Measurements from ENCODE around the gene EEFSEC.

EEFSEC gene

DNA sequence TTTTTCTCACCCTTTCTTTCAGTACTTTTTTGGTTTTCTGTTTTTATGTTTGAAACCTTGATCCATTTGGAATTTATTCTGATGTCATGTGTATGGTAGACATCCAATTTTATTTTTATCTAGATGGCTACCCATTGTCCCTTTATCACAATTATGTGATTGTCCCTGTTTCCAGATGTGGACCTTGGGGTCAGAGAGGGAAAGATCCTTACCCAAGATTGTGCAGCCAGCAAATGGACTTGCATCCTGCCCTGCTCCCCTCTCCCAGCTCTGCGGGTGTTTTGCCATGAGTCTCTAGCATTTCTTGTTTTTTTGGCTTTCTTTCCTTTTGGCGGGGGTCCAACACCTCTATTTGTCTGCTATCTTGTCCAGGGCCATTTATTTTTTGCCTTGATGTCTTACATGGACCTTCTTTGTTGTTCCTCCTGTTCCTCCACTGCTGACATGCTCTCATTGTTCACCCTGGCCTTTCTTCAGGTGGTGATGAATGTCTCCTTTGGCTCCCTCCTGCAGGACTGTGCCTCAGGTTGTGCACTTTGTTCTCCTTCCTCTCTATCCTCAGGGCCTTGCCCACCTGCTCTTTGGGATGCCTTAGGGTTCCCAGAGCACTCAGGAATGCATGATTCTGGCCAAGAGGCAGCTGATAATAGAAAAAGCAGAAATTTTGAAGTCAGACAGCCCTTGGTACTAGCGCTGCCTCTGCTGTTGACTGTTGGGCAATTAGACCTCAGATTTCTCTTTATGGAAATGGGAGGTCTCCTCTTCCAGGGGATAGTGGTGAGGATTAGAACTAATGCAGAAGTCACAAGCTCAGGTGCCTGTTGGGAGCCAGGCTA, 84.3 kb downstream of the EEFSEC start:
- no peak overlapping the region for H3K4me3 ChIP-seq (ENCODE audit: low read length)

DNA sequence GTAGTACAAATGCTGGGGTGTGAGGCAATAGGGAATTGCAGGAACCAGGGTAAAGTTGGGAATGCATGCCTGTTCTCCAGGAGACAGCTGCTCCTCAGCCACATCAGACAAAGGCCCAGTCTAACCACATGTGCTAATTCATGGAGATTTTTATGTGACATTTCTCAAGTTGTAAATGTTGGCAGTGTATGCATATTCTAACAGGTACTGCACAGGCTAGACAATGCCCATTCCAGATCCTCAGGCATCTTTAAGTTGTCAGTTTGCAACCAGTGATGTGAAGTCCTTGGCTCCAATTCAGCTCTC, 84.9 kb downstream of the EEFSEC start:
- H3K27me3 ChIP-seq (ENCODE audit: insufficient read depth, low read length, poor library complexity) = no peaks in the 10 kb centered on the region
- H3K4ac ChIP-seq (ENCODE audit: low read depth, low read length) = no peak overlapping the region
- no peak overlapping the region for H2BK5ac ChIP-seq (ENCODE audit: low read length)
- H4K5ac ChIP-seq (ENCODE audit: low read length) = no peak overlapping the region
- H4K8ac ChIP-seq (ENCODE audit: low read depth, low read length) = no peak overlapping the region
- DNase-seq = no peak
- no peaks in the 10 kb centered on the region for H3K79me1 ChIP-seq (ENCODE audit: low read length)
- no peak overlapping the region for H2AK5ac ChIP-seq (ENCODE audit: low read length)
- no peak overlapping the region for H3K4me2 ChIP-seq (ENCODE audit: low read length)
- H3K36me3 ChIP-seq (ENCODE audit: control insufficient read depth, insufficient read depth, low read length) = no peaks in the 10 kb centered on the region
- H3K4me3 ChIP-seq (ENCODE audit: low read length) = no peak overlapping the region
- H2BK120ac ChIP-seq (ENCODE audit: low read depth, low read length) = no peak overlapping the region
- no peaks in the 10 kb centered on the region for H3K79me2 ChIP-seq (ENCODE audit: control insufficient read depth, insufficient read depth, low read length)
- H3K56ac ChIP-seq (ENCODE audit: low read length) = no peak overlapping the region
- no peaks in the 10 kb centered on the region for H3K4me1 ChIP-seq (ENCODE audit: control insufficient read depth, low read depth, low read length)
- no peak overlapping the region for H2BK15ac ChIP-seq (replicated peaks; ENCODE audit: low read depth)
- H3K18ac ChIP-seq (ENCODE audit: low read length) = no peak overlapping the region
- H3K27ac ChIP-seq (ENCODE audit: low read depth, low read length) = no peak overlapping the region
- no peak overlapping the region for H3K23ac ChIP-seq (ENCODE audit: low read length)
- H3K9ac ChIP-seq (ENCODE audit: low read length) = no peak overlapping the region

More for the DNA sequence above, 84.3 kb downstream of the EEFSEC start:
- no peaks in the 10 kb centered on the region for H3K79me2 ChIP-seq (ENCODE audit: control insufficient read depth, insufficient read depth, low read length)
- no peak overlapping the region for H3K9ac ChIP-seq (ENCODE audit: low read length)
- H3K4ac ChIP-seq (ENCODE audit: low read depth, low read length) = no peak overlapping the region
- no peaks in the 10 kb centered on the region for H3K79me1 ChIP-seq (ENCODE audit: low read length)
- no peak for DNase-seq
- no peak overlapping the region for H3K4me2 ChIP-seq (ENCODE audit: low read length)
- H2AK5ac ChIP-seq (ENCODE audit: low read length) = no peak overlapping the region
- no peaks in the 10 kb centered on the region for H3K36me3 ChIP-seq (ENCODE audit: control insufficient read depth, insufficient read depth, low read length)
- H3K23ac ChIP-seq (ENCODE audit: low read length) = peak overlapping the region; percentile 94
- no peak overlapping the region for H2BK120ac ChIP-seq (ENCODE audit: low read depth, low read length)
- H2BK5ac ChIP-seq (ENCODE audit: low read length) = no peak overlapping the region
- no peak overlapping the region for H3K18ac ChIP-seq (ENCODE audit: low read length)
- H4K8ac ChIP-seq (ENCODE audit: low read depth, low read length) = no peak overlapping the region
- no peak overlapping the region for H2BK15ac ChIP-seq (replicated peaks; ENCODE audit: low read depth)
- no peak overlapping the region for H3K27ac ChIP-seq (ENCODE audit: low read depth, low read length)
- no peaks in the 10 kb centered on the region for H3K4me1 ChIP-seq (ENCODE audit: control insufficient read depth, low read depth, low read length)
- WGBS (ENCODE audit: extremely low coverage, insufficient coverage, low lambda C conversion rate) = no CpG with 5 or more reads among the region's 3 CpGs
- no peak overlapping the region for H4K5ac ChIP-seq (ENCODE audit: low read length)
- no peak overlapping the region for H3K56ac ChIP-seq (ENCODE audit: low read length)
- no peaks in the 10 kb centered on the region for H3K27me3 ChIP-seq (ENCODE audit: insufficient read depth, low read length, poor library complexity)

- Histone ChIP-seq H3K4me3 (ENCODE audit: low read length) (no peak overlapping the region), H3K79me2 (ENCODE audit: control insufficient read depth, insufficient read depth, low read length) (no peaks in the 10 kb centered on the region), H2BK120ac (ENCODE audit: low read depth, low read length) (no peak overlapping the region), H3K9ac (ENCODE audit: low read length) (no peak overlapping the region), H2BK5ac (ENCODE audit: low read length) (no peak overlapping the region), H4K5ac (ENCODE audit: low read length) (no peak overlapping the region), H4K8ac (ENCODE audit: low read depth, low read length) (no peak overlapping the region), H3K79me1 (ENCODE audit: low read length) (no peaks in the 10 kb centered on the region), H3K4me1 (ENCODE audit: control insufficient read depth, low read depth, low read length) (peaks cover 2% of the 10 kb centered on the region), H3K4me2 (ENCODE audit: low read length) (no peak overlapping the region), H3K27ac (ENCODE audit: low read depth, low read length) (no peak overlapping the region), H3K4ac (ENCODE audit: low read depth, low read length) (no peak overlapping the region), H2AK5ac (ENCODE audit: low read length) (no peak overlapping the region), H3K56ac (ENCODE audit: low read length) (no peak overlapping the region), H3K36me3 (ENCODE audit: control insufficient read depth, insufficient read depth, low read length) (no peaks in the 10 kb centered on the region), H3K23ac (ENCODE audit: low read length) (no peak overlapping the region), H3K27me3 (ENCODE audit: insufficient read depth, low read length, poor library complexity) (no peaks in the 10 kb centered on the region), H2BK15ac (replicated peaks; ENCODE audit: low read depth) (no peak overlapping the region), H3K18ac (ENCODE audit: low read length) (no peak overlapping the region)
- no CpG with 5 or more reads among the region's 3 CpGs for WGBS (ENCODE audit: extremely low coverage, insufficient coverage, low lambda C conversion rate)
- DNase-seq = no peak
Observed at GRCh38 chr3:128239304-128239703, 86.0 kb downstream of the EEFSEC start.

GRCh38 chr3:128240232-128240631, 87.0 kb downstream of the EEFSEC start:
- no peak overlapping the region for H3K4ac ChIP-seq (ENCODE audit: low read depth, low read length)
- H2BK15ac ChIP-seq (replicated peaks; ENCODE audit: low read depth) = no peak overlapping the region
- H3K27ac ChIP-seq (ENCODE audit: low read depth, low read length) = no peak overlapping the region
- no peak overlapping the region for H2BK5ac ChIP-seq (ENCODE audit: low read length)
- no peak overlapping the region for H3K4me2 ChIP-seq (ENCODE audit: low read length)
- no peak for DNase-seq
- peaks cover 2% of the 10 kb centered on the region for H3K4me1 ChIP-seq (ENCODE audit: control insufficient read depth, low read depth, low read length)
- no peaks in the 10 kb centered on the region for H3K36me3 ChIP-seq (ENCODE audit: control insufficient read depth, insufficient read depth, low read length)
- no peak overlapping the region for H3K18ac ChIP-seq (ENCODE audit: low read length)
- H3K4me3 ChIP-seq (ENCODE audit: low read length) = no peak overlapping the region
- no CpG with 5 or more reads among the region's 1 CpG for WGBS (ENCODE audit: extremely low coverage, insufficient coverage, low lambda C conversion rate)
- H3K56ac ChIP-seq (ENCODE audit: low read length) = no peak overlapping the region
- no peak overlapping the region for H3K9ac ChIP-seq (ENCODE audit: low read length)
- H2BK120ac ChIP-seq (ENCODE audit: low read depth, low read length) = no peak overlapping the region
- no peak overlapping the region for H4K8ac ChIP-seq (ENCODE audit: low read depth, low read length)
- no peaks in the 10 kb centered on the region for H3K79me1 ChIP-seq (ENCODE audit: low read length)
- H3K27me3 ChIP-seq (ENCODE audit: insufficient read depth, low read length, poor library complexity) = no peaks in the 10 kb centered on the region
- no peak overlapping the region for H4K5ac ChIP-seq (ENCODE audit: low read length)
- H2AK5ac ChIP-seq (ENCODE audit: low read length) = no peak overlapping the region
- no peak overlapping the region for H3K23ac ChIP-seq (ENCODE audit: low read length)
- H3K79me2 ChIP-seq (ENCODE audit: control insufficient read depth, insufficient read depth, low read length) = no peaks in the 10 kb centered on the region

GRCh38 chr3:128241741-128242140, 88.5 kb downstream of the EEFSEC start:
- no CpG with 5 or more reads among the region's 5 CpGs for WGBS (ENCODE audit: extremely low coverage, insufficient coverage, low lambda C conversion rate)
- H3K4me3 ChIP-seq (ENCODE audit: low read length) = no peak overlapping the region
- H3K23ac ChIP-seq (ENCODE audit: low read length) = no peak overlapping the region
- H3K79me2 ChIP-seq (ENCODE audit: control insufficient read depth, insufficient read depth, low read length) = no peaks in the 10 kb centered on the region
- no peak overlapping the region for H3K27ac ChIP-seq (ENCODE audit: low read depth, low read length)
- peaks cover 2% of the 10 kb centered on the region for H3K4me1 ChIP-seq (ENCODE audit: control insufficient read depth, low read depth, low read length)
- H3K27me3 ChIP-seq (ENCODE audit: insufficient read depth, low read length, poor library complexity) = no peaks in the 10 kb centered on the region
- H2BK120ac ChIP-seq (ENCODE audit: low read depth, low read length) = no peak overlapping the region
- no peak overlapping the region for H3K56ac ChIP-seq (ENCODE audit: low read length)
- DNase-seq = no peak
- no peaks in the 10 kb centered on the region for H3K79me1 ChIP-seq (ENCODE audit: low read length)
- H2BK15ac ChIP-seq (replicated peaks; ENCODE audit: low read depth) = no peak overlapping the region
- no peak overlapping the region for H3K4me2 ChIP-seq (ENCODE audit: low read length)
- H4K8ac ChIP-seq (ENCODE audit: low read depth, low read length) = no peak overlapping the region
- no peak overlapping the region for H2BK5ac ChIP-seq (ENCODE audit: low read length)
- H3K9ac ChIP-seq (ENCODE audit: low read length) = no peak overlapping the region
- H3K4ac ChIP-seq (ENCODE audit: low read depth, low read length) = no peak overlapping the region
- H3K36me3 ChIP-seq (ENCODE audit: control insufficient read depth, insufficient read depth, low read length) = no peaks in the 10 kb centered on the region
- H4K5ac ChIP-seq (ENCODE audit: low read length) = no peak overlapping the region
- H3K18ac ChIP-seq (ENCODE audit: low read length) = no peak overlapping the region
- no peak overlapping the region for H2AK5ac ChIP-seq (ENCODE audit: low read length)

Measured in mesendoderm (in vitro differentiated cells).